Measurements from ENCODE around the gene FGFR1OP2.
"Not testable (repeated sequence)": the region's sequence is repeated elsewhere in the genome, so short reads cannot be mapped to it uniquely, and the experiment has no call there.

The FGFR1OP2 gene

GRCh38 chr12:26953447-26953846 is 15.2 kb downstream of the FGFR1OP2 start:
- Histone ChIP-seq H3K36me3 (ENCODE audit: control insufficient read depth, insufficient read depth, low read length) (no peaks in the 10 kb centered on the region), H3K27me3 (ENCODE audit: control insufficient read depth, insufficient read depth, low read length) (no peaks in the 10 kb centered on the region), H3K4me3 (ENCODE audit: low read depth, low read length) (no peak overlapping the region), H3K4me1 (ENCODE audit: control insufficient read depth, insufficient read depth, low read length) (no peaks in the 10 kb centered on the region), H3K9ac (ENCODE audit: low read depth, low read length) (no peak overlapping the region), H3K9me3 (ENCODE audit: control insufficient read depth, insufficient read depth, low read length) (peaks cover 2% of the 10 kb centered on the region)

- Histone ChIP-seq H3K4me3 (ENCODE audit: low read depth, low read length) (no peak overlapping the region), H3K9ac (ENCODE audit: low read depth, low read length) (no peak overlapping the region), H3K36me3 (ENCODE audit: control insufficient read depth, insufficient read depth, low read length) (no peaks in the 10 kb centered on the region), H3K9me3 (ENCODE audit: control insufficient read depth, insufficient read depth, low read length) (peaks cover 1% of the 10 kb centered on the region), H3K27me3 (ENCODE audit: control insufficient read depth, insufficient read depth, low read length) (no peaks in the 10 kb centered on the region), H3K4me1 (ENCODE audit: control insufficient read depth, insufficient read depth, low read length) (no peaks in the 10 kb centered on the region)
Observed at GRCh38 chr12:26954027-26954426, 15.8 kb downstream of the FGFR1OP2 start.

GRCh38 chr12:26961391-26961790 is 23.1 kb downstream of the FGFR1OP2 start:
- H3K36me3 ChIP-seq (ENCODE audit: control insufficient read depth, insufficient read depth, low read length); H3K4me3 ChIP-seq (ENCODE audit: low read depth, low read length); H3K9me3 ChIP-seq (ENCODE audit: control insufficient read depth, insufficient read depth, low read length); H3K4me1 ChIP-seq (ENCODE audit: control insufficient read depth, insufficient read depth, low read length); H3K27me3 ChIP-seq (ENCODE audit: control insufficient read depth, insufficient read depth, low read length); H3K9ac ChIP-seq (ENCODE audit: low read depth, low read length): not testable (repeated sequence)

- no peaks in the 10 kb centered on the region for H3K36me3 ChIP-seq (ENCODE audit: control insufficient read depth, insufficient read depth, low read length)
- H3K9me3 ChIP-seq (ENCODE audit: control insufficient read depth, insufficient read depth, low read length), result no peaks in the 10 kb centered on the region
- no peak overlapping the region for H3K4me3 ChIP-seq (ENCODE audit: low read depth, low read length)
- no peak overlapping the region for H3K9ac ChIP-seq (ENCODE audit: low read depth, low read length)
- H3K27me3 ChIP-seq (ENCODE audit: control insufficient read depth, insufficient read depth, low read length), result no peaks in the 10 kb centered on the region
- H3K4me1 ChIP-seq (ENCODE audit: control insufficient read depth, insufficient read depth, low read length), result no peaks in the 10 kb centered on the region
Observed at GRCh38 chr12:26961803-26962202, 23.5 kb downstream of the FGFR1OP2 start.

GRCh38 chr12:26963413-26963812 is 25.1 kb downstream of the FGFR1OP2 start:
- Histone ChIP-seq H3K4me3 (ENCODE audit: low read depth, low read length) (no peak overlapping the region), H3K9me3 (ENCODE audit: control insufficient read depth, insufficient read depth, low read length) (no peaks in the 10 kb centered on the region), H3K4me1 (ENCODE audit: control insufficient read depth, insufficient read depth, low read length) (no peaks in the 10 kb centered on the region), H3K27me3 (ENCODE audit: control insufficient read depth, insufficient read depth, low read length) (no peaks in the 10 kb centered on the region), H3K9ac (ENCODE audit: low read depth, low read length) (no peak overlapping the region), H3K36me3 (ENCODE audit: control insufficient read depth, insufficient read depth, low read length) (no peaks in the 10 kb centered on the region)

GRCh38 chr12:26966842-26967241 is 28.6 kb downstream of the FGFR1OP2 start:
- Histone ChIP-seq H3K9ac (ENCODE audit: low read depth, low read length) (no peak overlapping the region), H3K4me3 (ENCODE audit: low read depth, low read length) (no peak overlapping the region), H3K4me1 (ENCODE audit: control insufficient read depth, insufficient read depth, low read length) (no peaks in the 10 kb centered on the region), H3K27me3 (ENCODE audit: control insufficient read depth, insufficient read depth, low read length) (no peaks in the 10 kb centered on the region), H3K36me3 (ENCODE audit: control insufficient read depth, insufficient read depth, low read length) (no peaks in the 10 kb centered on the region), H3K9me3 (ENCODE audit: control insufficient read depth, insufficient read depth, low read length) (no peaks in the 10 kb centered on the region)

- Histone ChIP-seq H3K9me3 (ENCODE audit: control insufficient read depth, insufficient read depth, low read length) (no peaks in the 10 kb centered on the region), H3K4me3 (ENCODE audit: low read depth, low read length) (no peak overlapping the region), H3K9ac (ENCODE audit: low read depth, low read length) (no peak overlapping the region), H3K4me1 (ENCODE audit: control insufficient read depth, insufficient read depth, low read length) (no peaks in the 10 kb centered on the region), H3K27me3 (ENCODE audit: control insufficient read depth, insufficient read depth, low read length) (no peaks in the 10 kb centered on the region), H3K36me3 (ENCODE audit: control insufficient read depth, insufficient read depth, low read length) (peaks cover 8% of the 10 kb centered on the region)
Observed at GRCh38 chr12:26970136-26970535, 31.9 kb downstream of the FGFR1OP2 start.

GRCh38 chr12:26971963-26972362 is 33.7 kb downstream of the FGFR1OP2 start:
- Histone ChIP-seq H3K27me3 (ENCODE audit: control insufficient read depth, insufficient read depth, low read length) (no peaks in the 10 kb centered on the region), H3K36me3 (ENCODE audit: control insufficient read depth, insufficient read depth, low read length) (peaks cover 8% of the 10 kb centered on the region), H3K4me3 (ENCODE audit: low read depth, low read length) (no peak overlapping the region), H3K4me1 (ENCODE audit: control insufficient read depth, insufficient read depth, low read length) (no peaks in the 10 kb centered on the region), H3K9ac (ENCODE audit: low read depth, low read length) (no peak overlapping the region), H3K9me3 (ENCODE audit: control insufficient read depth, insufficient read depth, low read length) (no peaks in the 10 kb centered on the region)

GRCh38 chr12:26976687-26977086 is 38.4 kb downstream of the FGFR1OP2 start:
- Histone ChIP-seq H3K27me3 (ENCODE audit: control insufficient read depth, insufficient read depth, low read length) (no peaks in the 10 kb centered on the region), H3K4me3 (ENCODE audit: low read depth, low read length) (no peak overlapping the region), H3K4me1 (ENCODE audit: control insufficient read depth, insufficient read depth, low read length) (no peaks in the 10 kb centered on the region), H3K36me3 (ENCODE audit: control insufficient read depth, insufficient read depth, low read length) (peaks cover 14% of the 10 kb centered on the region), H3K9ac (ENCODE audit: low read depth, low read length) (no peak overlapping the region), H3K9me3 (ENCODE audit: control insufficient read depth, insufficient read depth, low read length) (no peaks in the 10 kb centered on the region)

GRCh38 chr12:26978801-26979200 is 40.5 kb downstream of the FGFR1OP2 start:
- Histone ChIP-seq H3K36me3 (ENCODE audit: control insufficient read depth, insufficient read depth, low read length) (peaks cover 10% of the 10 kb centered on the region), H3K4me1 (ENCODE audit: control insufficient read depth, insufficient read depth, low read length) (no peaks in the 10 kb centered on the region), H3K27me3 (ENCODE audit: control insufficient read depth, insufficient read depth, low read length) (no peaks in the 10 kb centered on the region), H3K4me3 (ENCODE audit: low read depth, low read length) (no peak overlapping the region), H3K9me3 (ENCODE audit: control insufficient read depth, insufficient read depth, low read length) (no peaks in the 10 kb centered on the region), H3K9ac (ENCODE audit: low read depth, low read length) (no peak overlapping the region)

GRCh38 chr12:26979733-26980132 is 41.5 kb downstream of the FGFR1OP2 start:
- no peaks in the 10 kb centered on the region for H3K27me3 ChIP-seq (ENCODE audit: control insufficient read depth, insufficient read depth, low read length)
- H3K9ac ChIP-seq (ENCODE audit: low read depth, low read length), result no peak overlapping the region
- no peaks in the 10 kb centered on the region for H3K9me3 ChIP-seq (ENCODE audit: control insufficient read depth, insufficient read depth, low read length)
- no peaks in the 10 kb centered on the region for H3K4me1 ChIP-seq (ENCODE audit: control insufficient read depth, insufficient read depth, low read length)
- peaks cover 6% of the 10 kb centered on the region for H3K36me3 ChIP-seq (ENCODE audit: control insufficient read depth, insufficient read depth, low read length)
- H3K4me3 ChIP-seq (ENCODE audit: low read depth, low read length), result no peak overlapping the region

- H3K9me3 ChIP-seq (ENCODE audit: control insufficient read depth, insufficient read depth, low read length), result no peaks in the 10 kb centered on the region
- H3K27me3 ChIP-seq (ENCODE audit: control insufficient read depth, insufficient read depth, low read length), result no peaks in the 10 kb centered on the region
- H3K9ac ChIP-seq (ENCODE audit: low read depth, low read length), result no peak overlapping the region
- H3K36me3 ChIP-seq (ENCODE audit: control insufficient read depth, insufficient read depth, low read length), result peaks cover 9% of the 10 kb centered on the region
- H3K4me3 ChIP-seq (ENCODE audit: low read depth, low read length), result no peak overlapping the region
- H3K4me1 ChIP-seq (ENCODE audit: control insufficient read depth, insufficient read depth, low read length), result no peaks in the 10 kb centered on the region
Observed at GRCh38 chr12:26982866-26983265, 44.6 kb downstream of the FGFR1OP2 start.
